PFSK-1 (cell line): ENCODE measurements around the gene KRT37.

Source experiments
- FOXP2 ChIP-seq: optimal IDR thresholded peaks from 2 replicates; pipeline ENCODE3; 2011; ENCODE audit warnings: borderline replicate concordance, control low read depth, inconsistent platforms; ENCODE audit not compliant: insufficient read depth; ENCODE audit errors: extremely low read length, extremely low read depth
- POLR2AphosphoS5 ChIP-seq: IDR thresholded peaks from 2 replicates; pipeline ENCODE4 v1.6.1; 2012; ENCODE audit warnings: low read depth, mild to moderate bottlenecking, control low read depth, low read length, moderate library complexity
- SIN3A ChIP-seq: IDR thresholded peaks from 2 replicates; pipeline ENCODE4 v1.6.1; 2012; ENCODE audit warnings: mild to moderate bottlenecking, low read length, moderate library complexity, borderline replicate concordance; ENCODE audit not compliant: insufficient read depth
- TAF1 ChIP-seq: IDR thresholded peaks from 2 replicates; pipeline ENCODE4 v1.6.1; 2012; ENCODE audit warnings: low read length, control low read depth, borderline replicate concordance; ENCODE audit not compliant: insufficient read depth
- TF ChIP-seq, protein P1 (sequence below), 2 experiments: IDR thresholded peaks; 2 replicates each; pipeline versions ENCODE4 v1.6.1 to v1.8.0; 2011 to 2012; ENCODE audit warnings: low read depth in 2 of 2, low read length in 2 of 2, control low read depth in 1 of 2, inconsistent platforms in 1 of 2, mild to moderate bottlenecking in 1 of 2, moderate library complexity in 1 of 2; ENCODE audit not compliant: insufficient read depth in 1 of 2

DNA sequence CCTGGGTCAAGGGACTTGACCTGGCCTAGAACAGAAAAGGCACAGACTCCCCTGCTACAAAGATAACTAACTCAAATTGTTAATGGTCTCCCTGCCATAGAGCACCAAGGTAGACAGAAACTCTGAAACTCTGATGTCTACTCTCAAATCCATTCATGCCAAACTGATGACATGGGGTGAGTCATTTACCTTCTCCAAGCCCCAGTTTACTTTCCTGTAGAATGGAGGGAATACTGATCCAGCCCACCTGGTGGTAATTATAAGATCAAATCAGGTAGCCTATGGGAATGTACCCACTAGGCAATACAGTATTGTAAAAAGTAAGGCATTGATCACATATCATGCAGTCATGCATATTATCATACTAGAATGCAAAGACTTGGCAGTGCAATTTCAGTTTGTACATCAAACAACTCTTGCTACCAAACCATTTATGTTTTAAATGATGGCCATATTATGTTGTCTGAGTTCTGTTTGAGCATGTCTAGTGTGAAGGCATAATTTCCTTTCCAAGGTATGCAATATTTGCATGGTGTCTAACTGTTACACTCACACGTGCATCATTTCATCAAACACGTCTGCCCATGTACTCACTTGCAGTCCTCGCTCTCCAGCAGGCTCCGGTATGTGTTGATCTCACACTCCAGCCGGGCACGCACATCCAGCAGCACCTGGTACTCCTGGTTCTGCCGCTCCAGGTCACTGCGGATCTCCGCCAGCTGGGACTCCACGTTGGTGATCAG is 30.0 kb downstream of the KRT37 start:
- TF ChIP-seq POLR2AphosphoS5 = no peak
- TF ChIP-seq, protein P1, sequence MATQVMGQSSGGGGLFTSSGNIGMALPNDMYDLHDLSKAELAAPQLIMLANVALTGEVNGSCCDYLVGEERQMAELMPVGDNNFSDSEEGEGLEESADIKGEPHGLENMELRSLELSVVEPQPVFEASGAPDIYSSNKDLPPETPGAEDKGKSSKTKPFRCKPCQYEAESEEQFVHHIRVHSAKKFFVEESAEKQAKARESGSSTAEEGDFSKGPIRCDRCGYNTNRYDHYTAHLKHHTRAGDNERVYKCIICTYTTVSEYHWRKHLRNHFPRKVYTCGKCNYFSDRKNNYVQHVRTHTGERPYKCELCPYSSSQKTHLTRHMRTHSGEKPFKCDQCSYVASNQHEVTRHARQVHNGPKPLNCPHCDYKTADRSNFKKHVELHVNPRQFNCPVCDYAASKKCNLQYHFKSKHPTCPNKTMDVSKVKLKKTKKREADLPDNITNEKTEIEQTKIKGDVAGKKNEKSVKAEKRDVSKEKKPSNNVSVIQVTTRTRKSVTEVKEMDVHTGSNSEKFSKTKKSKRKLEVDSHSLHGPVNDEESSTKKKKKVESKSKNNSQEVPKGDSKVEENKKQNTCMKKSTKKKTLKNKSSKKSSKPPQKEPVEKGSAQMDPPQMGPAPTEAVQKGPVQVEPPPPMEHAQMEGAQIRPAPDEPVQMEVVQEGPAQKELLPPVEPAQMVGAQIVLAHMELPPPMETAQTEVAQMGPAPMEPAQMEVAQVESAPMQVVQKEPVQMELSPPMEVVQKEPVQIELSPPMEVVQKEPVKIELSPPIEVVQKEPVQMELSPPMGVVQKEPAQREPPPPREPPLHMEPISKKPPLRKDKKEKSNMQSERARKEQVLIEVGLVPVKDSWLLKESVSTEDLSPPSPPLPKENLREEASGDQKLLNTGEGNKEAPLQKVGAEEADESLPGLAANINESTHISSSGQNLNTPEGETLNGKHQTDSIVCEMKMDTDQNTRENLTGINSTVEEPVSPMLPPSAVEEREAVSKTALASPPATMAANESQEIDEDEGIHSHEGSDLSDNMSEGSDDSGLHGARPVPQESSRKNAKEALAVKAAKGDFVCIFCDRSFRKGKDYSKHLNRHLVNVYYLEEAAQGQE (IDR thresholded peaks at IDR 0.05; ENCODE audit: insufficient read depth in 1 of 2, low read depth in 2 of 2, low read length in 2 of 2) = no peak
- TF ChIP-seq SIN3A = no peak
- TF ChIP-seq TAF1 = no peak
- TF ChIP-seq FOXP2 = no peak
